OCI-M2 (cell line): ENCODE data around the gene TUT1.
A peak's percentile ranks its signal among the peaks of the same experiment; 100 is the strongest.
"Not testable (repeated sequence)": the region's sequence is repeated elsewhere in the genome, so short reads cannot be mapped to it uniquely, and the experiment has no call there.

Source experiments
- DNase-seq: peaks from one replicate; lab custom pipeline; 2025; ENCODE audit not compliant: unreplicated experiment; lab: John Stamatoyannopoulos, UW

The TUT1 gene

GRCh38 chr11:62556875-62557631 lies 34.3 kb downstream of the TUT1 start:
- DNase-seq: no peak

GRCh38 chr11:62556108-62556874 lies 35.0 kb downstream of the TUT1 start:
- DNase-seq: no peak

GRCh38 chr11:62555464-62556107 lies 35.7 kb downstream of the TUT1 start:
- no peak for DNase-seq

- DNase-seq: no peak
These were observed 36.7 kb downstream of the TUT1 start for GRCh38 chr11:62554387-62555167.

- DNase-seq: no peak
These were observed 37.4 kb downstream of the TUT1 start for GRCh38 chr11:62553839-62554361.

GRCh38 chr11:62553080-62553838 lies 38.1 kb downstream of the TUT1 start:
- no peak for DNase-seq

- no peak for DNase-seq
These were observed 38.7 kb downstream of the TUT1 start for GRCh38 chr11:62552485-62553079.

GRCh38 chr11:62550478-62550877 lies 40.8 kb downstream of the TUT1 start:
- not testable (repeated sequence) for DNase-seq

GRCh38 chr11:62548545-62549335 lies 42.6 kb downstream of the TUT1 start:
- no peak for DNase-seq

GRCh38 chr11:62547691-62548281 lies 43.5 kb downstream of the TUT1 start:
- no peak for DNase-seq

- DNase-seq: no peak
These were observed 44.2 kb downstream of the TUT1 start for GRCh38 chr11:62546929-62547625.

GRCh38 chr11:62546244-62546928 lies 44.9 kb downstream of the TUT1 start, which contains the start of gene AHNAK:
Gene AHNAK, minus strand, starts transcription at chr11:62546806. Its CDS starts 10,708 bp downstream, at chr11:62536098.
- DNase-seq: no peak

GRCh38 chr11:62545437-62546243 lies 45.7 kb downstream of the TUT1 start:
- DNase-seq: peak; percentile 48

GRCh38 chr11:62544581-62545436 lies 46.5 kb downstream of the TUT1 start:
- DNase-seq: no peak

GRCh38 chr11:62543680-62544444 lies 47.5 kb downstream of the TUT1 start:
- no peak for DNase-seq
